ENCODE data around the gene TTPAL.

TTPAL gene

GRCh38 chr20:44475694-44476560 is at the start of gene TTPAL:
TTPAL (plus strand) TSS chr20:44475874; CDS start chr20:44480000, 4,126 bp downstream.
- peak; percentile 46 to 51 for DNase-seq (ENCODE audit: low read depth in 2 of 2)

- DNase-seq (ENCODE audit: low read depth in 2 of 2), result no peak
Measured at GRCh38 chr20:44425923-44426322, 49.8 kb upstream of the TTPAL start.

GRCh38 chr20:44426879-44427790 is 48.5 kb upstream of the TTPAL start:
- DNase-seq (ENCODE audit: low read depth in 2 of 2), result no peak

- no peak for DNase-seq (ENCODE audit: low read depth in 2 of 2)
Measured at GRCh38 chr20:44427804-44428173, 47.9 kb upstream of the TTPAL start.

GRCh38 chr20:44428174-44429016 is 47.3 kb upstream of the TTPAL start:
- DNase-seq (ENCODE audit: low read depth in 2 of 2), result no peak

- DNase-seq (ENCODE audit: low read depth in 2 of 2), result no peak
Measured at GRCh38 chr20:44429017-44429339, 46.7 kb upstream of the TTPAL start.

GRCh38 chr20:44429419-44430269 is 46.0 kb upstream of the TTPAL start:
- DNase-seq (ENCODE audit: low read depth in 2 of 2), result no peak

GRCh38 chr20:44430270-44431065 is 45.2 kb upstream of the TTPAL start:
- DNase-seq (ENCODE audit: low read depth in 2 of 2), result no peak

- DNase-seq (ENCODE audit: low read depth in 2 of 2), result no peak
Measured at GRCh38 chr20:44431118-44431501, 44.6 kb upstream of the TTPAL start.

- DNase-seq (ENCODE audit: low read depth in 2 of 2), result no peak
Measured at GRCh38 chr20:44431502-44432234, 44.0 kb upstream of the TTPAL start.

- DNase-seq (ENCODE audit: low read depth in 2 of 2), result no peak
Measured at GRCh38 chr20:44432618-44433577, 42.8 kb upstream of the TTPAL start.

GRCh38 chr20:44433751-44434538 is 41.7 kb upstream of the TTPAL start:
- no peak for DNase-seq (ENCODE audit: low read depth in 2 of 2)

GRCh38 chr20:44435630-44436335 is 39.9 kb upstream of the TTPAL start:
- DNase-seq (ENCODE audit: low read depth in 2 of 2), result no peak

- no peak for DNase-seq (ENCODE audit: low read depth in 2 of 2)
Measured at GRCh38 chr20:44436393-44436792, 39.3 kb upstream of the TTPAL start.

GRCh38 chr20:44437497-44437896 is 38.2 kb upstream of the TTPAL start:
- DNase-seq (ENCODE audit: low read depth in 2 of 2), result no peak

GRCh38 chr20:44438782-44439181 is 36.9 kb upstream of the TTPAL start:
- DNase-seq (ENCODE audit: low read depth in 2 of 2), result no peak

- no peak for DNase-seq (ENCODE audit: low read depth in 2 of 2)
Measured at GRCh38 chr20:44439318-44439717, 36.4 kb upstream of the TTPAL start.

Measured in fibroblast of skin of left quadriceps (primary cell).